IMR-90 (cell line): ENCODE results near the gene RAD51B. TPM values are rescaled to one million over a fixed set of nuclear protein-coding genes. Genes with fewer than 3 reads are reported as not detected.

ENCODE experiments used
- ATAC-seq: fragments of 200-7000 bp; cut with Tn5 transposase; 2 replicates; pipeline ENCODE4 v1.9.1; 2020; ENCODE audit warnings: low read depth, mild to moderate bottlenecking, moderate library complexity
- BruUV-seq: library from RNA; stranded (reverse); fragments of 400-500 nt; replicated peaks from 2 replicates; lab custom pipeline; 2021; lab: Mats Ljungman, UMichigan
- CTCF ChIA-PET: fragments of 300-600 bp; formaldehyde crosslinking; extraction: SDS; loops from one replicate; lab custom pipeline; 2021; ENCODE audit warnings: antibody characterized with exemption; lab: Yijun Ruan, JAX
- POLR2A ChIA-PET: fragments of 300-600 bp; sonication (Branson Sonifier 250); formaldehyde crosslinking; loops from one replicate; lab custom pipeline; 2022; ENCODE audit warnings: antibody characterized with exemption; ENCODE audit not compliant: unreplicated experiment; lab: Charles Lee
- DNase-seq: peaks from one replicate; pipeline ENCODE4 v3.0.0; 2013
- H2AFZ ChIP-seq: replicated peaks from 2 replicates; pipeline ENCODE3; 2013; ENCODE audit warnings: low read length, mild to moderate bottlenecking; ENCODE audit not compliant: poor library complexity
- H2AK5ac ChIP-seq: 2 replicates; pipeline ENCODE4 v1.6.1; 2013; ENCODE audit warnings: low read depth, low read length, inconsistent platforms
- H2AK9ac ChIP-seq: replicated peaks from 2 replicates; pipeline ENCODE3; 2013; ENCODE audit warnings: mild to moderate bottlenecking, low read depth, low read length, moderate library complexity; ENCODE audit not compliant: poor library complexity
- H2BK120ac ChIP-seq: 2 replicates; pipeline ENCODE4 v1.6.1; 2013; ENCODE audit warnings: low read depth, low read length, inconsistent platforms
- H2BK15ac ChIP-seq: 3 replicates; pipeline ENCODE4 v1.6.1; 2013; ENCODE audit warnings: low read depth, low read length, inconsistent platforms
- H2BK20ac ChIP-seq: 2 replicates; pipeline ENCODE4 v1.6.1; 2013; ENCODE audit warnings: low read depth, mild to moderate bottlenecking, inconsistent platforms, low read length, moderate library complexity
- H2BK5ac ChIP-seq: 2 replicates; pipeline ENCODE4 v1.6.1; 2013; ENCODE audit warnings: mild to moderate bottlenecking, low read depth, low read length, inconsistent platforms; ENCODE audit not compliant: poor library complexity, severe bottlenecking
- H3K14ac ChIP-seq: replicated peaks from 2 replicates; pipeline ENCODE4 v1.6.1; 2013; ENCODE audit warnings: low read depth, low read length, inconsistent platforms
- H3K18ac ChIP-seq: 2 replicates; pipeline ENCODE4 v1.6.1; 2013; ENCODE audit warnings: low read depth, low read length, control low read depth
- H3K23ac ChIP-seq: 2 replicates; pipeline ENCODE4 v1.6.1; 2013; ENCODE audit warnings: low read depth, low read length, inconsistent platforms
- H3K27ac ChIP-seq: 2 replicates; pipeline ENCODE4 v1.5.1; 2013; ENCODE audit warnings: mild to moderate bottlenecking, control low read depth, low read length; ENCODE audit not compliant: insufficient read depth
- H3K27me3 ChIP-seq: 2 replicates; pipeline ENCODE4 v1.6.1; 2013; ENCODE audit warnings: low read length; ENCODE audit not compliant: control insufficient read depth, insufficient read depth
- H3K36me3 ChIP-seq: 2 replicates; pipeline ENCODE4 v1.6.1; 2013; ENCODE audit warnings: low read length, mixed read lengths; ENCODE audit not compliant: control insufficient read depth, insufficient read depth
- H3K4ac ChIP-seq: 2 replicates; pipeline ENCODE4 v1.6.1; 2013; ENCODE audit warnings: low read depth, low read length, inconsistent platforms
- H3K4me1 ChIP-seq: 2 replicates; pipeline ENCODE4 v1.6.1; 2013; ENCODE audit warnings: low read length, mixed read lengths; ENCODE audit not compliant: control insufficient read depth, insufficient read depth
- H3K4me2 ChIP-seq: 2 replicates; pipeline ENCODE4 v1.6.1; 2013; ENCODE audit warnings: low read depth, mild to moderate bottlenecking, control low read depth, low read length, moderate library complexity
- H3K4me3 ChIP-seq: 2 replicates; pipeline ENCODE4 v1.5.1; 2013; ENCODE audit warnings: low read depth, mild to moderate bottlenecking, control low read depth, low read length, moderate library complexity; ENCODE audit not compliant: insufficient read depth
- H3K56ac ChIP-seq: 2 replicates; pipeline ENCODE4 v1.6.1; 2013; ENCODE audit warnings: low read length, inconsistent platforms; ENCODE audit not compliant: insufficient read depth; ENCODE audit errors: extremely low read depth
- H3K79me1 ChIP-seq, 2 experiments: 2 replicates each; pipeline ENCODE4 v1.6.1; 2013; ENCODE audit warnings: low read length in 2 of 2, inconsistent platforms in 1 of 2, low read depth in 1 of 2
- H3K9ac ChIP-seq: 2 replicates; pipeline ENCODE4 v1.6.1; 2013; ENCODE audit warnings: low read depth, low read length, control low read depth
- H3K9me1 ChIP-seq: 2 replicates; pipeline ENCODE4 v1.6.1; 2013; ENCODE audit warnings: low read length, inconsistent platforms; ENCODE audit not compliant: insufficient read depth
- H3K9me3 ChIP-seq: 2 replicates; pipeline ENCODE4 v1.6.1; 2013; ENCODE audit warnings: low read length; ENCODE audit not compliant: control insufficient read depth, insufficient read depth
- H4K20me1 ChIP-seq: 2 replicates; pipeline ENCODE4 v1.6.1; 2013; ENCODE audit warnings: low read length, inconsistent platforms; ENCODE audit not compliant: insufficient read depth
- H4K5ac ChIP-seq: 2 replicates; pipeline ENCODE4 v1.6.1; 2013; ENCODE audit warnings: mild to moderate bottlenecking, low read depth, low read length, control low read depth
- H4K8ac ChIP-seq, 2 experiments: 2 replicates each; pipeline ENCODE4 v1.6.1; 2013; ENCODE audit warnings: low read depth in 2 of 2, low read length in 2 of 2, control low read depth in 1 of 2, inconsistent platforms in 1 of 2
- H4K91ac ChIP-seq: 2 replicates; pipeline ENCODE4 v1.6.1; 2013; ENCODE audit warnings: low read depth, low read length, inconsistent platforms; ENCODE audit not compliant: insufficient read depth
- CHD1 ChIP-seq: IDR thresholded peaks from 2 replicates; pipeline ENCODE4 v1.6.1; 2012; ENCODE audit warnings: low read depth, low read length, improper control_type of control experiment
- ELK1 ChIP-seq: fragments of 150-350 bp; IDR thresholded peaks from 2 replicates; pipeline ENCODE4 v1.6.1; 2016; ENCODE audit warnings: low read depth, mild to moderate bottlenecking, low read length, moderate library complexity, borderline replicate concordance
- MAFK ChIP-seq: IDR thresholded peaks from 2 replicates; pipeline ENCODE4 v1.6.1; 2012; ENCODE audit warnings: low read depth, low read length, improper control_type of control experiment
- POLR2A ChIP-seq: IDR thresholded peaks from 2 replicates; pipeline ENCODE4 v1.6.1; 2012; ENCODE audit warnings: mild to moderate bottlenecking, low read depth, low read length
- RCOR1 ChIP-seq: IDR thresholded peaks from 2 replicates; pipeline ENCODE4 v1.6.1; 2012; ENCODE audit warnings: mild to moderate bottlenecking, low read length, improper control_type of control experiment; ENCODE audit not compliant: insufficient replicate concordance
- WGBS, 2 experiments: methylation state at CpG; one replicate each; pipeline versions ENCODE4 v1.1.5 to v1.1.7; 2013; ENCODE audit warnings: missing lambda C conversion rate in 2 of 2; ENCODE audit not compliant: insufficient read length in 1 of 2; ENCODE audit errors: extremely low coverage in 2 of 2; 5-methylcytosine and 5-hydroxymethylcytosine counted together
- dilution Hi-C: fragments of 300-500 bp; cut with HindIII; formaldehyde crosslinking; loops from one replicate; pipeline ENCODE4 v1.14.3; 2018; ENCODE audit warnings: low sequenced_read_pairs; ENCODE audit not compliant: unreplicated experiment
- in situ Hi-C: fragments of 300-500 bp; cut with MboI; formaldehyde crosslinking; loops from 3 replicates; pipeline ENCODE4 v1.14.3; 2019; ENCODE audit warnings: low sequenced_read_pairs, inconsistent platforms, mixed read lengths
- intact Hi-C: fragments of 100-400 bp; cut with micrococcal nuclease; formaldehyde crosslinking; loops from 2 replicates; pipeline ENCODE4 v1.10.0; 2022
- polyA plus RNA-seq, 3 experiments: library from polyadenylated mRNA; depleted of rRNA; stranded (reverse); fragments of >200 nt; gene quantifications; 2 replicates each; pipeline ENCODE4 v1.2.3, GENCODE V29; 2012; ENCODE audit warnings: low replicate concordance in 1 of 3
- total RNA-seq: library from RNA; depleted of rRNA; stranded (reverse); fragments of >200 nt; gene quantifications from 2 replicates; pipeline ENCODE4 v1.2.3, GENCODE V29; 2012

RAD51B gene
- total and polyA plus RNA-seq, 2 of the 4 experiments (the other 2 are of a cell fraction) = 5.1 to 18.8 TPM

DNA sequence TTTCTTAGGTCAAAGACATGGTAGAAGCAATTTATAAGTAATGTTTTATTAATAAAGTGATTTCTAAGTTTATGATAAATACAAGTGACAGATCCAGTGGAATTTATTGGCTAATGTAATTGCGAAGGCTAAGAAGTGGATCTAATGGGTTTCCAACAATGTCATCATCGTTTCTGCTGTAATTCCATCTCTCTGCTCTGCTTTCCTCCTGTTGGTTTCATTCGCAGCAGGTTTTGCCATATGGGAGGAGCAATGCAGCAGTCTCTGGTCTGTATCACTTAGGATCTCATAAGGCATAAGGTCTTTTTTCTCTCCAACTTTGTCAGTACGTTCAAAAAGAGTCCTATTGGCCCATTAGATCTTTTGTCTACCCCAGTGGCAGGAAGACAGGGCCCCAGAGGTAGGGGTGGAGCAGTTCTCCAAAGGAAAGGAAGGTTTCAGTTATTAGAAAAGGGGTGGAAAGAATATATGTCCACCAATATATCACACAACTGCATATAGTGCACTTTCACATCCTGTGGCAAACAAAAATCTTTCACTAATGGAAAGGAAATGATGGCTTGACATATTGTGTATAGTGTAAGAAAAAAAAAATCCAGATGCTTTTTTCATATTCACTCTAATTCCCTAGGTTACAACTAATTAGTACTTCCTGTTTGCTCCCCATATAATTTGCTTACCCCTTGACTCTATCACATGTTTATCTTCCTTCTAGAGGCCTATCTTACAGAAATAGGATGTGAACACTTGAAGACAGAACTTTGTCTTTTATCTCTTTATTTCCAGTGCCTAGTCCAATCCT lies 522.0 kb downstream of the RAD51B start:
- Histone ChIP-seq H2AFZ (no peak overlapping the region), H3K27ac (no peak overlapping the region), H3K18ac (no peak overlapping the region), H3K9me3 (no peaks in the 10 kb centered on the region), H2AK9ac (no peak overlapping the region), H3K23ac (no peak overlapping the region), H2AK5ac (no peak overlapping the region), H4K5ac (no peak overlapping the region), H3K79me1 (no peaks in the 10 kb centered on the region), H3K4me3 (no peak overlapping the region), H4K20me1 (no peaks in the 10 kb centered on the region), H2BK15ac (no peak overlapping the region), H2BK5ac (no peak overlapping the region), H3K4me1 (peaks cover 2% of the 10 kb centered on the region; the same call in 1 of the 2 replicates), H3K4me2 (no peak overlapping the region), H3K36me3 (no peaks in the 10 kb centered on the region), H4K8ac (no peak overlapping the region), H3K9me1 (no peaks in the 10 kb centered on the region; the same call in 1 of the 2 replicates), H2BK20ac (no peak overlapping the region), H3K56ac (no peak overlapping the region), H3K9ac (no peak overlapping the region), H2BK120ac (no peak overlapping the region), H4K91ac (no peak overlapping the region), H3K27me3 (no peaks in the 10 kb centered on the region), H3K14ac (no peak overlapping the region), H3K4ac (no peak overlapping the region)
- intact Hi-C loops (no loop called here), dilution Hi-C loops (no loop called here), in situ Hi-C loops (no loop called here)
- BruUV-seq = no TSS peak
- CTCF ChIA-PET = no interaction called here
- WGBS, 2 experiments = no CpG with 5 or more reads among the region's 4 CpGs
- no peak for DNase-seq
- TF ChIP-seq ELK1 (no peak), CHD1 (no peak), RCOR1 (no peak), MAFK (no peak), POLR2A (no peak)
- POLR2A ChIA-PET = no interaction called here
- ATAC-seq = no peak
